Adrenal gland (tissue), 19 donors: Measurements from ENCODE around the gene MTHFD1. TPM values are rescaled to one million over a fixed set of nuclear protein-coding genes. Genes with fewer than 3 reads are reported as not detected.

Experiments
- DNase-seq, 7 donors: peaks; one replicate each; pipeline ENCODE4 v3.0.0-alpha.2; 2019 to 2020
- H3K27ac ChIP-seq, 5 donors: fragments of 200-600 bp; sonication (generic) in 4 of 5; 1 replicate in 3 of 5; 2 replicates in 2 of 5; pipeline versions ENCODE4 v1.5.1 to v1.8.0; 2016 to 2020; ENCODE audit warnings: mild to moderate bottlenecking in 1 of 5
- H3K27me3 ChIP-seq: fragments of 200-600 bp; 2 replicates; pipeline ENCODE4 v1.8.0; 2021
- H3K36me3 ChIP-seq, 2 donors: fragments of 200-600 bp; replicated peaks in 1 of 2; 1 replicate in 1 of 2; 2 replicates in 1 of 2; pipeline versions ENCODE4 v1.5.1 to v1.8.0; 2018 to 2022
- H3K4me1 ChIP-seq, 2 donors: fragments of 200-600 bp; replicated peaks in 1 of 2; 1 replicate in 1 of 2; 2 replicates in 1 of 2; pipeline versions ENCODE4 v1.5.1 to v1.8.0; 2018 to 2021
- H3K4me3 ChIP-seq, 4 donors: fragments of 200-600 bp; sonication (generic) in 3 of 4; one replicate each; pipeline ENCODE4 v1.5.1; 2016 to 2018
- H3K9me3 ChIP-seq, 3 donors: fragments of 200-600 bp; sonication (generic) in 1 of 3; replicated peaks in 1 of 3; 1 replicate in 2 of 3; 2 replicates in 1 of 3; pipeline versions ENCODE4 v1.5.1 to v1.8.0; 2016 to 2021
- CTCF ChIP-seq, 6 experiments: fragments of 450-650 bp in 4 of 6; fragments of 200-600 bp in 2 of 6; sonication (generic) in 1 of 6; IDR thresholded peaks; 1 replicate in 5 of 6; 2 replicates in 1 of 6; pipeline versions ENCODE4 v1.5.1 to v1.8.0; 2016 to 2021; ENCODE audit warnings: antibody characterized with exemption in 6 of 6, mild to moderate bottlenecking in 2 of 6, moderate library complexity in 1 of 6
- POLR2A ChIP-seq, 2 donors: fragments of 450-650 bp; IDR thresholded peaks; one replicate each; pipeline ENCODE4 v1.6.1; 2017; ENCODE audit warnings: antibody characterized with exemption in 2 of 2, mild to moderate bottlenecking in 2 of 2, moderate library complexity in 1 of 2
- WGBS, 4 donors: extraction: QIAGEN DNeasy Blood & Tissue Kit in 2 of 4; methylation state at CpG; one replicate each; pipeline versions ENCODE4 v1.1.5 to v1.1.7; 2013 to 2017; 5-methylcytosine and 5-hydroxymethylcytosine counted together
- intact Hi-C, 2 donors: fragments of 100-400 bp; cut with DNase I; formaldehyde crosslinking; loops; one replicate each; pipeline versions ENCODE4 v1.14.1 to v1.15.0; 2022 to 2023
- long read RNA-seq, 10 donors: library from polyadenylated mRNA in 3 of 10; unstranded in 2 of 10; stranded (forward) in 1 of 10; transcript quantifications; one replicate each; pipeline ENCODE4 v2.0.0 and lab custom pipeline, GENCODE V29; 2021 to 2026
- polyA plus RNA-seq, 3 donors: library from polyadenylated mRNA; stranded (reverse); fragments of 200-250 nt in 2 of 3; fragments of 350-450 nt in 1 of 3; fragmentation: Illumina TruSeq in 1 of 3; extraction: RNeasy Lipid Tissue Mini Kit (QIAGEN cat#74804) in 1 of 3; gene quantifications; one replicate each; pipeline ENCODE4 v1.2.3, GENCODE V29; 2013 to 2014
- total RNA-seq, 9 donors: library from RNA; depleted of rRNA in 4 of 9; stranded (reverse); fragments of >200 nt in 4 of 9; fragments of 120-200 nt in 1 of 9; fragmentation: NEBNext Ultra II Directional in 1 of 9; extraction: Animal tissue kit (Norgen Biotek cat#: 25700) in 1 of 9; gene quantifications; one replicate each; pipeline versions ENCODE4 v1.1.0 to v1.2.4, GENCODE V29; 2013 to 2023
- donor health status: healthy with polysubstance abuse.
- donor health status: Bipolar disorder and iron deficiency.
- donor health status: DM: yes; HTN: yes; CAD: no.
- donor health status: DM: no; HTN: no; CAD: no.
- donor health status: DM: no; HTN: no; CAD: no.
- donor health status: DM: yes; HTN: yes; CAD: no.

Gene MTHFD1
- total RNA-seq (10 to 100 TPM; 14.9 to 66.4 (median 36.2) TPM), polyA plus RNA-seq (10 to 100 TPM; 32.8 to 59.2 (median 39.9) TPM)
- long read RNA-seq, donor 1, transcript MTHFD1-201 (28 exons, 3,136 nt), result major isoform, 5 of 10 reads
- long read RNA-seq, donor 1, partial matches to known transcripts, result 5 of 10 reads
- long read RNA-seq, donor 1, other reads (novel, unspliced or antisense), result 0 of 10 reads
- long read RNA-seq, donor 2, partial matches to known transcripts, result 5 of 10 reads
- long read RNA-seq, donor 2, other reads (novel, unspliced or antisense), result 0 of 10 reads
- long read RNA-seq, donor 3, partial matches to known transcripts, result 0 of 5 reads
- long read RNA-seq, donor 3, other reads (novel, unspliced or antisense), result 0 of 5 reads
- long read RNA-seq, donor 4, transcript MTHFD1-201 (28 exons, 3,136 nt), result major isoform, 12 of 17 reads
- long read RNA-seq, donor 4, partial matches to known transcripts, result 4 of 17 reads
- long read RNA-seq, donor 4, other reads (novel, unspliced or antisense), result 1 of 17 reads
- long read RNA-seq, donor 5, transcript MTHFD1-201 (28 exons, 3,136 nt), result major isoform, 121 of 136 reads
- long read RNA-seq, donor 5, partial matches to known transcripts, result 5 of 136 reads
- long read RNA-seq, donor 5, other reads (novel, unspliced or antisense), result 10 of 136 reads
- long read RNA-seq, donor 6, transcript MTHFD1-201 (28 exons, 3,136 nt), result major isoform, 16 of 22 reads
- long read RNA-seq, donor 6, partial matches to known transcripts, result 6 of 22 reads
- long read RNA-seq, donor 6, other reads (novel, unspliced or antisense), result 0 of 22 reads
- long read RNA-seq, donor 7, result 0 reads
- long read RNA-seq, donor 8, partial matches to known transcripts, result 0 of 3 reads
- long read RNA-seq, donor 8, other reads (novel, unspliced or antisense), result 0 of 3 reads
- long read RNA-seq, donor 9, transcript MTHFD1-201 (28 exons, 3,136 nt), result major isoform, 6 of 8 reads
- long read RNA-seq, donor 9, partial matches to known transcripts, result 0 of 8 reads
- long read RNA-seq, donor 9, other reads (novel, unspliced or antisense), result 0 of 8 reads
- long read RNA-seq, donor 10, partial matches to known transcripts, result 0 of 3 reads
- long read RNA-seq, donor 10, other reads (novel, unspliced or antisense), result 0 of 3 reads

- Histone ChIP-seq H3K36me3 (no peaks in the 10 kb centered on the region), H3K4me1 (peaks cover 12 to 22% of the 10 kb centered on the region in 2 donors), H3K9me3 (no peaks in the 10 kb centered on the region), H3K27ac (peak within 1 kb of the TSS in 4 of 5 donors; percentile 50 to 90 (median 74)), H3K27me3 (no peaks in the 10 kb centered on the region), H3K4me3 (peak within 1 kb of the TSS; percentile 17 to 86 (median 78))
- whole genome bisulfite sequencing, 4 donors, result 0% methylated on average over 25 to 58 of the region's 58 CpGs
- intact Hi-C loops, result no loop called here
- peak; percentile 98 to 100 (median 99) for DNase-seq
- no peak for TF ChIP-seq CTCF (IDR thresholded peaks at IDR 0.05)
- TF ChIP-seq POLR2A (IDR thresholded peaks at IDR 0.05), result peak; percentile 38 to 64
Observed at GRCh38 chr14:64387782-64388532, at the start of gene MTHFD1. MTHFD1 (plus strand) TSS chr14:64388353; CDS start chr14:64388428, 75 bp downstream.

GRCh38 chr14:64338616-64339316, 49.4 kb upstream of the MTHFD1 start:
- DNase-seq, result peak; percentile 94 to 99 (median 97)
- H3K27ac ChIP-seq, result peak overlapping the region in 4 of 5 donors; percentile 44 to 91 (median 68)
- WGBS, 4 donors, result 1 to 3% (median 1%) methylated on average over 21 to 49 of the region's 49 CpGs
- H3K36me3 ChIP-seq, result no peaks in the 10 kb centered on the region
- peaks cover 0 to 7% of the 10 kb centered on the region in 2 donors for H3K4me1 ChIP-seq
- intact Hi-C loops, result no loop called here
- no peaks in the 10 kb centered on the region for H3K9me3 ChIP-seq
- no peaks in the 10 kb centered on the region for H3K27me3 ChIP-seq
- H3K4me3 ChIP-seq, result peak overlapping the region in 3 of 4 donors; percentile 44 to 66 (median 59)
- TF ChIP-seq POLR2A (IDR thresholded peaks at IDR 0.05) (peak in 1 of 2 donors; percentile 72), CTCF (IDR thresholded peaks at IDR 0.05) (no peak)

GRCh38 chr14:64340560-64341196, 47.5 kb upstream of the MTHFD1 start:
- Histone ChIP-seq H3K27ac (no peak overlapping the region), H3K36me3 (no peaks in the 10 kb centered on the region), H3K9me3 (no peaks in the 10 kb centered on the region), H3K4me1 (peaks cover 0 to 7% of the 10 kb centered on the region in 2 donors), H3K27me3 (no peaks in the 10 kb centered on the region), H3K4me3 (no peak overlapping the region)
- 94 to 97% (median 95%) methylated on average over 8 of the region's 8 CpGs for WGBS, 4 donors
- intact Hi-C loops, result loop anchor here in 1 of 2 donors (10.0 kb wide), 3 partner anchors 144 to 424 kb away; no protein-coding TSS in a partner anchor
- no peak for TF ChIP-seq CTCF (IDR thresholded peaks at IDR 0.05)
- TF ChIP-seq POLR2A (IDR thresholded peaks at IDR 0.05), result no peak
- no peak for DNase-seq
